Medulla oblongata (tissue), 1 donor: ENCODE data around the gene MS4A10.
"Not testable (repeated sequence)": the region's sequence is repeated elsewhere in the genome, so short reads cannot be mapped to it uniquely, and the experiment has no call there.

Experiments used
- DNase-seq: peaks from one replicate; pipeline ENCODE4 v3.0.0-alpha.2; 2015; ENCODE audit errors: extremely low spot score

Gene MS4A10

DNA sequence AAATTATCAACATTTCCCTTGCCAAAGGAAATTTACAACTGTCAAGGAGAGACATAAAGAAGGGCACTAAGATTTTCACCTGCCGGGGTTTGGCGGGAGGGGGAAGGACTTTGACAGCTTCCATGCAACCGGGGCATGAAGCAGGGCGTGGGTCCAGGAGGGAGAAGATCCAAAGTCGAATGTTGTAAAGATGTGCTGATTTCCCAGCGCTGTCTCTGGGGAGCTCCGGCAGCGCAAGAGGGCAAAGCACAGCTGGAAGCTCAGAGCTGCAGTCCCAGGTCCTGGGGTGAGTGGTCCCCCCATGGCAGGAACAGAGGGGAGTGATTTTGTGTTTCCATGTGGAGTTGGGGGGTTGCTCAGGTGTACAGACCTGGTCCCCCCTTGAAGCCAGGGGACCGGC lies at the start of gene MS4A10:
Gene MS4A10, plus strand, starts transcription at position 198 of the 400 bp plus-strand sequence. CDS start 5,003 bp downstream, outside the sequence.
- no peak for DNase-seq

DNA sequence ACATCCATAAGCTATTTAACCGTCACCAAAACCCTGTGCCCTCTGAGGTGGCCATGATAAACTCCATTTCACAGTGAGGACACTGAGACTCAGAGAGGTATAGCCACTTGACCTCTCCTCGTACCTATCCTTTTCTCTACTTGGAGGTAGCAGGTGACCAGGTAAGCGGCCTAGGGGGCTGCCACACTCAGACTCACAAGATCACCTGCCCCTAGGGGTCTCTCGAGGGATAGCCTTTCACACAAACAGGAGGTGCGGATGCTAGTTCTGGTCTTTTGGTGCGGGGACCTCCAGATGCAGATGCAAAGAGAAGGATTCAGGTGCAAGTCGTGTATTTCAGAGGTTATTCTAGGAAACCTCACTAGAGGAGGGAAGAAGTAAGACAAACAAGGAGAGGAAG lies 46.0 kb upstream of the MS4A10 start:
- DNase-seq = no peak

DNA sequence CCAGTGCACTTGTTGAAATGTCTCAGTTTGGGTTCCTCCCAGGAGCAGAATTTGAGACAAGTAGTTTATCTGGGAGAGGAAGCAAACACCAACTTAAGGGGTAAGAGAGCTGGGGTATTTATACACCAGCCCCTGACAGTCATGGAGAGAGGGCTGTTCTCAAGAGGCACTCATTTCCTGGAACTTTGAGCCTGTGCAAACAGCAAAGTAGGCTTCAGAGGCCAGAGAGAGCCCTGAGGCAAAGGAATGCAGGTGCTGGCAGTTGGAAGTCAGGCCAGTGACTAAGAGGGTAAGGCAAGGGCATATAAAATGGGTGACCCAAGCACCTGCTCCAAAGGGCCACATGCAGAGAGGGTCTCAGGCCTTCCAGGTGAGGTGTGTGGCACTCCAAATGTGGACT lies 44.6 kb upstream of the MS4A10 start:
- no peak for DNase-seq

DNA sequence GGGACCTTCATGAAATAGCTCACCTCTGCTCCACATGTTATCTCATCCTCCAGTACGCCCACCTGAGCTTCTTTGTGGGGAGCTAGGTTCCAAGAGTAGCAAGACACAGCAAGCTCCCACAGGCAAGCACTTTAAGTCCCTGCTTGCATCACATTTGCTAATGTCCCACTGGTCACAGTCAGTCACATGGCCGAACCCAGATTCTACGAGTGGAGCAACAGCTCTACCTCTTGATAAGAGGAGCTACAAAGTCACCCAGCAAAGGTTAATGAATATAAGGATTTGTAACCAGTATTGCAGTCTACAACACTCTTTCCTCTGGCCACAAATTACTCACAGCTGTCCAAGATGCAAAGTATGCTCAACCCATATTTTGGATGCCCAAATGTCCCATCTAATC lies 43.7 kb upstream of the MS4A10 start:
- DNase-seq = no peak

DNA sequence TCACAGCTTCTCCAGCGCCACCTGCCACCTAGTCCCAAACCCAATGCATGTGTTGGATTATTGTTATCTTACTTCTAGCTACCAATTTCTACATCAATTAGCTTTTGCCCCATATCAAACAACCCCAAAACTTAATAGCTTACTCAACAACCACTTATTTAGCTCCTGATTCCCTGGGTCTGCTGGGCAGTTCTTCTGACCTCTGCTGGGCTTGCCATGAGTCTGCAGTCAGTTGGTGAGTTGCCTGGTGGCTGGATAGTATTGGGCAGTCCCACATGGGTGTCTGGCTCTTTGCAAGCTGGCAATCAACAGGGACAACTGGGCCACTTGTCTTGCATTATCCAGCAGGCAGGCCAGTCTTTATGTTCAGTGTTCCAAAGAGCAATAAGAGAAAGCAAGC lies 42.1 kb upstream of the MS4A10 start:
- no peak for DNase-seq

DNA sequence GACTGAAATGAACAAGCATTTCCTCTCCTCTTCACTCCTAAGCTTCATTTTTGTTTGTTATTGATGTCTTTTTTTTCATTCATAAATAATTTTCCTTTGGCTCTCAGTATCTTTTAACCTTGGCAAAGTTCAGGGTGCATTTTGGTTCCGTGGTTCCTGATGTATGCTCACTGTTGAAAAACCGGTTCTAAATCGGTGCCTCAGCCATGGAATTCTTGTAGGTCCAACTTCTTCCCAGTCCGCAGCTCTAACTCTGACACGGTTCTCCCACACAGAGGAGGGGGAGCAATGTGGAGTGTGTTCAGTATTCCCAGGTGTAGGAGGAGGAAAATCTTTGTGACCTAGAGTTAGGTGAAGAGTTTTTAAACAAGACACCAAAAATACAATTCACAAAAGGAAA lies 41.0 kb upstream of the MS4A10 start:
- no peak for DNase-seq

DNA sequence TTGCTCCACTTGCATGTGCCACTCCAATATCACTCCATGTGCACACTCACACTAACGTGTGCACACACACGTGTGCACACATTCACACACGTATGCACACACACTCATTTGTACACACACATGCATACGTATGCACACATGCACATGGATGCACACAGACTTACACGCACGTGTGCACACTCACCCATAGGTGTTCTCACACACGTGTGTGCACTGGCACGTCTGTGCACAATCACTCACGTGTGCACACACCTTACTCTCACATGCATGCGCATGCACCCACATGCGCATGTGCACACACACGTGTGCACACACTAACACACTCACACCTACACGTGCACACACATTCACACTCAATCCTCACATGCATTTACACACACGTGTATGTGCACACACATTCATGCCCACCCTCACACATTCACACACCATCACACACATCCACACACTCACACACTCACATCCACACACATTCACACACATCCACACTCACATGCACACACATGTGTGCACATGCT lies 37.7 kb upstream of the MS4A10 start:
- DNase-seq = no peak

DNA sequence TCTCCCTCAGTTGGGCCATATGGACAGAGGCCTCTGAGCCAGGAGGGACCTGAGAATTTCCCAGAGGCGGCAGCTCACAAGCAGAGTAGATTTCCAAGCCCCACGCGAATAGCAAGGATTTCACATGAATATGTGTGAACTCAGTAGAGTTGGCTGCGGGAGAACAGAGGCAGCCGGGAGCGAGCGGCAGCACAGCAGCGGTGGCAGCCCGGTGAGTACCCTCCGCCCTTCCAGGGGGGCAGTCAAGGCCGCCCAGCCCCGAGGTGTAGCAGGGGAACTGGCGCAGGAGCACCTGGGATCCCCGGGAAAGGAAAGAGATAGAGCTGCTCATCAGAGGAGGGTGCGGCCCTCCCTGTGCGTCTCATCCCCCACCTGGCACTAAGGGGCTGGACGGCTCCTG lies 36.9 kb upstream of the MS4A10 start:
- DNase-seq = no peak

DNA sequence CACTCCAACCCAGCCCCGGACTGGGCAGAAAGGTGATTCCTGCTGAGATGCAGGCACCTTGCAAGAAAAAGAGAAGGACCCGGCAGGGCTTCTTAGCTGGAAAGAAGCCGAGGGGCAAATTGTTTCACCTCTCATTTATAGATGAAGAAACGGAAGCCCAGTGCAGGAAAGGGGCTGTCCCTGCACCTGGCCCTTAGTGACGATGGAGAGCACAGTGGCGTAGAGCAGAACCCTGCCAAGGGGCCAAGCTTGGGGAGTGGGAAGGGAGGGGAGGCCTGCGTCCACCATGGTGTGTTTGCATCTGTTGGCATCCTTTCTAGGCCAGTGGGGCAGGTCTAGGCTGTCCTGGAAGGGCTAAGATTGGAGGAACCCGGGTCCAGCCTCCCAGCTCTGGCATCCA lies 36.3 kb upstream of the MS4A10 start:
- no peak for DNase-seq

DNA sequence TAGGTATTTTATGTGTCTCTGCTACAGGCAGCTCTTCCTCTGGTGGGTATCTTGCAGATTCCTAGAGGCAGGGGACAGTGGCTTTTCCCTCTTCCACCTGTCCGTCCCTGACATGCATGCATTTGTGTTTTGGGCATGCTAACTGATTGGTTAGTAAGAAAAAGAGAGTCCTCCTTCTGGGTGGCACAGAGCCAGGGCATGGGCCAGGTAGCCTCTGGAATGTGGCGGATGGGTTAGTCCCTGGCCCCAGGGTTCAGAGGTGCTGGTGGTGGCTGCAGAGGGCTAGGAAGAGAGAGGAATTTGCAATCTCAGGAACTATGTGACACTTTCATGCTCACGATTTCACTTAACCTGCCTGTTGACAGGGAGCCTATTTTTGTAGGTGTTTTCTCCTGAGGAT lies 34.2 kb upstream of the MS4A10 start:
- no peak for DNase-seq

DNA sequence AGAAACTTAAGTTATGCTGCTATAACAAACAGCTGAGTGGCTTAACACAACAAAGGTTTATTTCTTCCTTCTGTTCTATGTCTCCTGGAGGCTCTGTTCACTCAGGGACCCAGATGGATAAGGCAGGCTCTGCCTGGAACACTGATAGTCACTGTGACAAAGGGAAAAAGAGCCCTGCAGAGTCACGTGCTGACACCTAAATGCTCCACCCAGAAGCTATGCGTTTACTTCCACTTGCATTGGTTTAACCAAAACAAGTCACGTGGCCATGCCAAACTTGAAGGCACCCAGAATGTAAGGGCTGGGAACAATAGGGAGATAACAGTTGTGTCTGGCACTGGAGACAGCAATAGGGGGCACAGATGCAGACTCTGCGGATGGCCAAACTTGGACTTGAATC lies 31.8 kb upstream of the MS4A10 start:
- no peak for DNase-seq

DNA sequence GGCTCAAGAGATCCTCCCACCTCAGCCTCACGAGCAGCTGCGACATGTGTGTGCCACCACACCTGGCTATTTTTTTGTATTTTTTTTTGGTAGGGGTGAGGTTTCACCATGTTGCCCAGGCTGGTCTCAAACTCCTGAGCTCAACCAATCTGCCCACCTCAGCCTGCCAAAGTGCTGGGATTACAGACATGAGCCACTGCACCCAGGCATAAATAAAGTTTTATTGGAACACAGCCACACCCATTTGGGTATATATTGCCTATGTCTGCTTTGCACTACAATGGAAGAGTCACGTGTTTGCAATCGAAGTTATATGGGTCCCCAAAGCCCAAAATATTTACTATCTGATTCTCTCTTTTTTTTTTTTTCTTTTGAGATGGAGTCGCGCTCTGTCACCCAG lies 30.2 kb upstream of the MS4A10 start:
- DNase-seq = no peak

DNA sequence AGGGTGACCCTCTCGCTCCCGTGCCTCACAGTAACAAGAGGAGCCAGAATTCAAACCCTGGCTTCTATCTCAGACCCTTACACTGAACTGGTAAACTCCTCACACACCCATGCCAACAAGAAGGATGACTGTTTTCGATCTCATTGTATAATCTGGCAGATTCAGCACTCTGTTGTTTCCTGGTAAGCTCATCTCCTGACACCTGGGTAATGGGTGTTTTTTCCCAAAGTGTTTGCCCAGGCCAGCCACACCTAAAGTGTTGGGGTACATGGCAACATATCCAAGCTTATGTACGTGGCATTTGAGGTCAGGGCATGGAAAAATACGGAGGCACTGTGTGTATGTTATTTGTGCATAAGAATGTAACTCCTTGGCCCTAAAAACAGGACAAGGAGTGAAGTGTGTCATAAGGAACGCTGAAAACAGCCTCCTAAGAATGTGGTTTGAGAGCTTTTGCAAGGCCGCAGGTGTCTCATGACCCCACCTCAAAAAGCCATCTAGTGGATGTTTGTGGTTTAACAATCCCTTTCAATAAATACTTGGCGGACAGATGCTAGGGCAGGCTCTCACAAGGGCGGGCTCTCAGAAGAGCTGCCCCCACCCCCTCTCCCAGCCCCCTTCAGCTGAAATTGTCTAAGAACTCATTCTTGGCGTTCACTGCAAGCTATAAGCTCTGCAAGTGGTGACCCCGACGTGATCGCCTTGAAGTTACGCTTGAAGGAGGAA lies 28.7 kb upstream of the MS4A10 start, which contains the start of gene MS4A15:
Gene MS4A15, plus strand, starts transcription at position 561 of the 726 bp plus-strand sequence. CDS start 6,867 bp downstream, outside the sequence.
- DNase-seq = no peak

DNA sequence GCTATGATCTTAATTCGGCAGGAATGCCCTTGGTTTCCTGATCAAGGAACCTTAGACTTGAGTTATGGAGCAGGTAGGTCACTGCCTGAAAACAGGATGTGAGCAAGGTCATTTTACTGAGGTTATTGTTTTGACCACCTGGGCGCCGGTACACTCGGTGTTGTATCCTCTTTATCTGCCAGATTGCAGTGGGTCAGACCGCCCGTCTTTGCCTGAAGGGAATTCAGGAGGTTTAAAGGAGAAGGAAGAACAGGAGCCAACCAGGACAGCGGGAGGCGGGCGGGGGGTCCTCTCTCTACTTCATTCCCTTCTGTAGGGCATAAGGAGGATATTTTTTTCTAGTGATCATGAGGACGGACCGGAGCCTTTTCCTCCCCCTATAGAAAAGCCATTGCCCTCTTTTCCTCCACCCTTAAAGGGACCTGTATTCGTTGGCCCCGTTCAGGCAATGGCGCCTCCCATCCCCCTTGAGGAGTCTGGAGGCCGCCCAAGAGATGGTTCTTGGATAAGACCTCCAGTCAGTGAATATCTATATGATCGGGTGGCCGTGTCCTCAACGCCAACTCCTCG lies 27.8 kb upstream of the MS4A10 start:
- DNase-seq = no peak

DNA sequence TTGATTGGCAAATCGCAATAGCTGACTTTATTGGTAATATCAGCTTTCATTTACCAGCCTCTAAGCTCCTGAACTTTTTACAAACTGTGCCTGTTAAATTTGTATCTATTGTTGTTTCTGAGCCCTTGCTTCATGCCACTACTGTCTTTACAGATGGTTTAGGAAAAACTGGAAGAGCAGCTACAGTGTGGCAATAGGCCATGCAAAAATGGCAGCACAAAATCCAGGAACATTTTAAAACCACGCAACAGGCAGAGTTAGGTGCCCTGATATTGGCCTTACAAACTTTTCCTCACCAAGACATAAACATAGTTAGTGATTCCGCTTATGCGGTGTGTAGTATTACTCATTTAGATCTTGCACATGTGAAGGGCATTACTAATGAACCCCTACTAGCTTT lies 26.5 kb upstream of the MS4A10 start:
- not testable (repeated sequence) for DNase-seq

DNA sequence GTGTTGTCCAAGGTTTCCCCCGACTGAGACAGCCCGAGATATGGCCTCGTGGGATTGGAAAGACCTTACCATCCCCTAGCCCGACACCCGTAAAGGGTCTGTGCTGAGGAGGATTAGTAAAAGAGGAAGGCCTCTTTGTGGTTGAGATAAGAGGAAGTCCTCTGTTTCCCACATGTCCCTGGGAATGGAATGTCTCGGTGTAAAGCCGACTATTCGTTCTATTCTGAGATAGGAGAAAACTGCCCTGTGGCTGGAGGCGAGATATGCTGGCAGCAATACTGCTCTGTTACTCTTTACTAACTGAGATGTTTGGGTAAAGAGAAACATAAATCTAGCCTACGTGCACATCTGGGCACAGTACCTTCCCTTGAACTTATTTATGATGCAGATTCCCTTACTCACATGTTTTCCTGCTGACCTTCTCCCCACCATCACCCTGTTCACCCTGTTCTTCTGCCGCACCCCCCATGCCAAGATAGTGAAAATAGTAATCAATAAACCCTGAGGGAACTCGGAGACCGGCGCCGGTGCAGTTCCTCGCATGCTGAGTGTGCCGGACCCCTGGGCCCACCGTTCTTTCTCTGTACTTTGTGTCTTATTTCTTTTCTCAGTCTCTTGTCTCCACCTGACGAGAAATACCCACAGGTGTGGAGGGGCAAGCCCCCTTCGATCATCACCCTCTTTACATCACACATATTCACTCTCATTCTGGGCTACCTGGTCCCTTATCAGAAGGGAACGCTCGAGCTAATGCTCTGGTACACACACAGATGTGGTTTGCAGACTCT lies 25.5 kb upstream of the MS4A10 start:
- peak; percentile 43 for DNase-seq

DNA sequence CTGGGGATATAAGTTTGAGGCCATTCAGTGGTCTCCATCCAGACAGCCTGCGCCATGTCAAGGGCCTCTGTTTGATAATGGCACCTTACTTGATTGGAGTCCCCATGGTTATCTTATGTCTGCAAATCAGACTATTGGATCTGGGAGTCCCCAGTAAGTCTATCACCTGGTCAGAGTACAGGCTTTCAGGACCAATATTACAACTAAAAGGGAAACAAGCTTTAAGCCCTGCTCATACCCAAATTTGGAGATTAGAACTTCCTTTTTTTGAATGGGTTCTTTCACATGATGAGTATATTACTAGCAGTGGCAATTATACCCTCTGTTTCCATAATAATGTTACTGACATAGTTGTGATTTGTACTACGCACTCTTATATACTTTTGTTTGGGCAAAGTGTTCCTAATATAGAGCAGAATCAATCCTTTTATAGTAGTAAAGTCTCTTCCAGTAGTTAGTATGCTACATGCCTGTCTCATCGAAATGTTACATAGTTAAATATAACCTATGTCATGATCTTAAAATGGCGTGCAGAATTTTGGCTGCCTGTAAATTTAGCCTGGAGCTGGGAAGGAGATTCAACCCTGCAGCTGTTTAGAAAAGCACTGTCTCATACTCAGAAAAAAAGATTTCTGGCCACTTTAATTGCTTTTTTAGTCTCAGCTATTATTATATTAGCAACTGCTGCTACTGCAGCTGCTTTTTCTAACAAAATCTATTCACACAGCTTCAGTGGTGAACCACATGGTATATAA lies 23.5 kb upstream of the MS4A10 start:
- peak; percentile 16 for DNase-seq

DNA sequence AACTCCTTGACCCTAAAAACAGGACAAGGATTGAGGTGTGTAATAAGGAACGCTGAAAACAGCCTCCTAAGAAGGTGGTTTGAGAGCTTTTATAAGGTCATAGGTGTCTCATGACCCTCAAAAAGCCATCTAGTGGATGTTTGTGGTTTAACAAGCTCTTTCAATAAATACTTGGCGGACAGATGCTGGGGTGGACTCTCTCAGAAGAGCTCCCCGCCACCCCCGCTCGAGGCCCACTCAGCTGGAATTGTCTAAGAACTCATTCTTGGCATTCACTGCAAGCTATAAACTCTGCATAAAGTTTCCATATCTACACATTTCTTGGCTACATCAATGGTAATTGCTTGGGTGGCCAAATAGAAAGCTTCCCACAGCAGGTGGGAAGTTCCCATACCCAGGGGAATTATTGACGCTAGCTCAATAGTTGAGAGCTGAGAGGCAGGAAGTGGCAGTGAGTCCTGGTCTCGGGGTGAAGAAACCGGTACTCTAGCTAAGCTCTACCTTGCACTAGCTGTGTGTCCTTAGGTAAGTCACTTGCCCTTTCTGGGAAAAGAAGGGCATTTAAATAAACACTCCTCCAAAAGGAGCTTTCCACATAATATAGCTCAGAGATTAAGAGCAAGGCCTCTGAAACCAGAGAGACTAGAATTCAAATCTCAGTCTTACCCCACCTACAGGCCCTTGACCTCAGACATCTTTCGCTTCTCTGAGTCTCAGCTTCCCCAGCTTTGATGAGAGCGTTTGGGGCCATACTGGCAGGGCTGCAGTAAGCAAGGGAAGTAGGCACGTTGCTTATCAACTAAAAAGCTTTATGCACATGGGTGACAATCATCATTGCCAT lies 22.1 kb upstream of the MS4A10 start:
- DNase-seq = no peak

DNA sequence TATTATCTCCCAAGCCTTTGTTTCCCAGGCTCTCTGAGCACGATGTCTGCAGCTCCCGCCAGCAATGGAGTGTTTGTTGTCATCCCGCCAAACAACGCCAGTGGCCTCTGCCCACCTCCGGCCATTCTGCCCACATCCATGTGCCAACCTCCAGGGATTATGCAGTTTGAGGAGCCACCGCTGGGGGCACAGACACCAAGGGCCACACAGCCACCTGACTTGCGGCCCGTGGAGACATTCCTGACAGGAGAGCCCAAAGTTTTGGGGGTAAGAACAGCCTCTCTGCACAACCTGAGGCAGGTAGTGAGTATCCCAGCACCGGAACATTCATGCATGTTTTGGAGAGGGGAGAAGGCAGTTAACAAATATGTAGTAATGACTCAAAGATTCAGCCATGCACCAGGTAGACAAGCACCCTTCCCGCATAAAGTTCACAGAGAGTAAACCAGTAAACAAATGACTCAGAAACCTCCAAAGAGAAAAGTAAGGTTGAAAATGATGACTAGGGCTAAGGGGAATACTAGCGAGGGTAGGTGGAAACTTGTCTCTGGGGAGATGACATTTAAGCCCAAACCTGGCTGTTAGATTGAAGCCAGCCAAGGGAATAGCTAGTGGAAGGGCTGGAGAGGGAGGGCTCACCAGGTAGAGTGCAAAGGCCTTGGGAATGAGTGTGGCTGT lies 21.3 kb upstream of the MS4A10 start:
- no peak for DNase-seq

DNA sequence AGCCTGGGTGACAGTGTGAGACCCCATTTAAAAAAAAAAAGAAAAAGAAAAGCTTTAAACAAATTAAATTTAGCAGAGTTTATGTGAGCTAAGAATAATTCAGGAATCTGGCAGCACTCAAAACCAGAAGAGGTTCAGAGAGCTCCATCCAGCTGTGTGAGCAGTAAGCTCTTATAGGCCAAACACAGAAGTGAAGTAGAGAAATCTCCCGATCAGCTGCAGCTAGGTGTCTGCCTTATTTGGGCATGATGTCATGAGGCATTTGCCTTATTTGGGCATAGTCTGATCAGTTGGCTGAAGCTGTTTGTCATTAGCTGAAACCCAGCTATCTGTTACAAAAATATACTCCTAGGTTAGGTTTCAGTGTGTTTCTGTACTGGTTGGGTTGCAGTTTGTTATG lies 20.3 kb upstream of the MS4A10 start:
- no peak for DNase-seq
